ENCODE measurements around the gene PDZD4. TPM values are rescaled to one million over a fixed set of nuclear protein-coding genes. Genes with fewer than 3 reads are reported as not detected.

PDZD4 gene
- total and polyA plus RNA-seq, 9 of the 15 experiments (the other 6 are each of a cell fraction or from before 2014, with no cell fraction given) = 0.05 to 0.38 (median 0.07) TPM; not detected in 5

GRCh38 chrX:153805436-153805835 lies 24.9 kb downstream of the PDZD4 start:
- no peak overlapping the region for H3K4me3 ChIP-seq
- ATAC-seq = no peak
- H2AFZ ChIP-seq (ENCODE audit: low read depth, low read length) = no peak overlapping the region
- BruUV-seq (replicated peaks) = no TSS peak
- no peak for TF ChIP-seq MNT (conservative IDR thresholded peaks at IDR 0.05)
- no peak for TF ChIP-seq KAT8 (IDR thresholded peaks at IDR 0.05; ENCODE audit: low read depth)
- no peaks in the 10 kb centered on the region; the same call in 1 of the 2 replicates for H4K20me1 ChIP-seq (replicated peaks; ENCODE audit: control insufficient read depth, insufficient read depth, low read length)
- POLR2A ChIA-PET = no interaction called here
- CTCF ChIA-PET (ENCODE audit: low intra/inter-chr PET ratio) = no interaction called here
- H3K9me3 ChIP-seq (replicated peaks; ENCODE audit: control insufficient read depth, insufficient read depth, low read depth, low read length) = no peaks in the 10 kb centered on the region
- H3K9me1 ChIP-seq (ENCODE audit: control insufficient read depth, insufficient read depth, low read length) = no peaks in the 10 kb centered on the region
- no peak overlapping the region for H3K4me2 ChIP-seq (ENCODE audit: insufficient read depth, low read length)
- WGBS (ENCODE audit: insufficient coverage, low coverage, missing lambda C conversion rate) = 26% methylated on average over 11 of the region's 13 CpGs
- H3K27ac ChIP-seq (ENCODE audit: extremely low read depth, low read depth, low read length) = no peak overlapping the region
- peaks cover 4 to 21% of the 10 kb centered on the region in 2 experiments; a peak in 3 of 5 replicates for H3K27me3 ChIP-seq (ENCODE audit: control insufficient read depth in 2 of 2, insufficient read depth in 2 of 2, low read length in 2 of 2)
- H3K36me3 ChIP-seq (ENCODE audit: control insufficient read depth, insufficient read depth, low read length) = no peaks in the 10 kb centered on the region
- H3K4me1 ChIP-seq (replicated peaks in 1 of 2; ENCODE audit: control insufficient read depth in 2 of 2, insufficient read depth in 2 of 2, low read length in 2 of 2) = peaks cover 0 to 43% of the 10 kb centered on the region in 2 experiments; a peak in 2 of 5 replicates
- DNase-seq (ENCODE audit: extremely low read depth in 1 of 4, low spot score in 3 of 4) = no peak
- intact Hi-C loops (cut with micrococcal nuclease) (no loop called here), in situ Hi-C loops (cut with MboI) (no loop called here)
- no peak overlapping the region for H3K9ac ChIP-seq (ENCODE audit: insufficient read depth in 1 of 2, low read depth in 2 of 2, low read length in 2 of 2)
- no peaks in the 10 kb centered on the region for H3K79me2 ChIP-seq (ENCODE audit: control insufficient read depth, insufficient read depth, low read length)
- no peak for FAIRE-seq

- intact Hi-C loops (cut with micrococcal nuclease) = no loop called here
- no peak overlapping the region for H2AFZ ChIP-seq (ENCODE audit: low read depth, low read length)
- ATAC-seq (no peak), FAIRE-seq (no peak), DNase-seq (ENCODE audit: extremely low read depth in 1 of 4, low spot score in 3 of 4) (no peak)
- H3K79me2 ChIP-seq (ENCODE audit: control insufficient read depth, insufficient read depth, low read length) = no peaks in the 10 kb centered on the region
- ChIA-PET CTCF (ENCODE audit: low intra/inter-chr PET ratio) (no interaction called here), POLR2A (interaction anchor here (0.9 kb wide), 1 partner anchor 12 kb away, joined by 3 read pairs; no protein-coding TSS in a partner anchor)
- H3K9me1 ChIP-seq (ENCODE audit: control insufficient read depth, insufficient read depth, low read length) = no peaks in the 10 kb centered on the region
- H3K9me3 ChIP-seq (replicated peaks; ENCODE audit: control insufficient read depth, insufficient read depth, low read depth, low read length) = no peaks in the 10 kb centered on the region
- H4K20me1 ChIP-seq (replicated peaks; ENCODE audit: control insufficient read depth, insufficient read depth, low read length) = no peaks in the 10 kb centered on the region; the same call in 1 of the 2 replicates
- in situ Hi-C loops (cut with MboI) = no loop called here
- WGBS (ENCODE audit: insufficient coverage, low coverage, missing lambda C conversion rate) = 42% methylated on average over 8 of the region's 25 CpGs
- no TSS peak for BruUV-seq (replicated peaks)
- H3K36me3 ChIP-seq (ENCODE audit: control insufficient read depth, insufficient read depth, low read length) = no peaks in the 10 kb centered on the region
- H3K4me3 ChIP-seq = no peak overlapping the region
- H3K4me2 ChIP-seq (ENCODE audit: insufficient read depth, low read length) = no peak overlapping the region
- H3K27ac ChIP-seq (ENCODE audit: extremely low read depth, low read depth, low read length) = no peak overlapping the region
- peaks cover 0 to 13% of the 10 kb centered on the region in 2 experiments; a peak in 3 of 5 replicates for H3K27me3 ChIP-seq (ENCODE audit: control insufficient read depth in 2 of 2, insufficient read depth in 2 of 2, low read length in 2 of 2)
- H3K4me1 ChIP-seq (replicated peaks in 1 of 2; ENCODE audit: control insufficient read depth in 2 of 2, insufficient read depth in 2 of 2, low read length in 2 of 2) = peaks cover 0 to 42% of the 10 kb centered on the region in 2 experiments; a peak in 2 of 5 replicates
- H3K9ac ChIP-seq (ENCODE audit: insufficient read depth in 1 of 2, low read depth in 2 of 2, low read length in 2 of 2) = no peak overlapping the region
- TF ChIP-seq ZNF77 (CRISPR knock-in tag; IDR thresholded peaks at IDR 0.05) = no peak
- TF ChIP-seq RBM22 (IDR thresholded peaks at IDR 0.05; ENCODE audit: low read depth, low read length, poor library complexity, severe bottlenecking) = no peak
- TF ChIP-seq THAP12 (CRISPR knock-in tag; IDR thresholded peaks at IDR 0.05) = no peak
- TF ChIP-seq CTCF (IDR thresholded peaks at IDR 0.05 in 2 of 3, conservative IDR thresholded peaks at IDR 0.05 in 1 of 3; ENCODE audit: insufficient read depth in 2 of 3, low read depth in 1 of 3, low read length in 3 of 3) = no peak
- no peak for TF ChIP-seq TEAD4 (IDR thresholded peaks at IDR 0.05; ENCODE audit: low read length)
- TF ChIP-seq TEAD4 (CRISPR knock-in tag; IDR thresholded peaks at IDR 0.05; ENCODE audit: borderline replicate concordance) = no peak
- no peak for TF ChIP-seq JUND (IDR thresholded peaks at IDR 0.05; ENCODE audit: borderline replicate concordance, low read depth, low read length)
- no peak for TF ChIP-seq JUND (tag; IDR thresholded peaks at IDR 0.05; ENCODE audit: borderline replicate concordance, low read depth, low read length)
Measured at GRCh38 chrX:153804621-153805020, 25.7 kb downstream of the PDZD4 start.

Data from K562 (cell line).